Stimulated activated CD8-positive, alpha-beta memory T cell treated with anti-CD3 and anti-CD28 coated beads, Interleukin-15, amount 100 ng/mL, for 48 hours (primary cell): ENCODE data around the gene MTAP.

Experiments used
- DNase-seq, 2 donors: peaks; one replicate each; pipeline ENCODE4 v3.0.0-alpha.2; 2020; ENCODE audit warnings: low read depth in 2 of 2

Gene MTAP

DNA sequence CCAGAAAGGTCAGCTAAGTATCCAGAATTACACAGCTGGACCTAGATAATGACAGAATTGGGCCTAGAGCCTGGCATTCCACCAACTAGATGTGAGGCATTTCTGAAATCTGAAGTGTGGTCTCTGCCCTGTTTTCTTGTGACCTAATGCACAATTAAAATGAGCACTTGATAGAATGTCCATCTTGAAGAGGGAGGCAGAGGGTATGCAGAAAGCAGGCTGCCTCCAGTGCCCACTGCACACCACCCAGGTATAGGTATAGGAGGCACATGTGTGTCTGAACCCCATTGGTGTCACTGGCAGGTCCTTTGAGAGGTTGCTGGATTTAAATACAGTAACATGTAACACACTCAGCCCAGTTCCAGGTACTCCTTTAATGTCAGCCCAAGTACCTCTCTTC, 2.4 kb downstream of the MTAP start:
- no peak for DNase-seq

DNA sequence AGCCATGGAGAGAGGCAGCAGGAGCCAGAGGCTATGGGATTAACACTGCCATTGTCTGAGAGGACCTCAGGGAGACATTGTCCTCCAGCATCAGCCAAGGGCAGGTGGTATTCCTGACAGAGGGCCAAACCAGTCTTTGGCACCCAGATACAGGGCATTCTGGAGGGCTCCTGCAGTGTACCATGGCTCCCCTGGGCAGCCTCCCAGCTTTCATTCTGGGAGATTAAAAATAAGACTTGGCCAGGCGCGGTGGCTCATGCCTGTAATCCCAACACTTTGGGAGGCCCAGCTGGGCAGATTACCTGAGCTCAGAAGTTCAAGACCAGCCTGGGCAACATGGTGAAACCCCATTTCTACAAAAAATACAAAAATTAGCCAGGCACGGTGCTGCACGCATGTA, 4.2 kb downstream of the MTAP start:
- no peak for DNase-seq

GRCh38 chr9:21810388-21810787, 8.0 kb downstream of the MTAP start:
- no peak for DNase-seq

- no peak for DNase-seq
These were observed 8.4 kb downstream of the MTAP start for GRCh38 chr9:21810881-21811280.

DNA sequence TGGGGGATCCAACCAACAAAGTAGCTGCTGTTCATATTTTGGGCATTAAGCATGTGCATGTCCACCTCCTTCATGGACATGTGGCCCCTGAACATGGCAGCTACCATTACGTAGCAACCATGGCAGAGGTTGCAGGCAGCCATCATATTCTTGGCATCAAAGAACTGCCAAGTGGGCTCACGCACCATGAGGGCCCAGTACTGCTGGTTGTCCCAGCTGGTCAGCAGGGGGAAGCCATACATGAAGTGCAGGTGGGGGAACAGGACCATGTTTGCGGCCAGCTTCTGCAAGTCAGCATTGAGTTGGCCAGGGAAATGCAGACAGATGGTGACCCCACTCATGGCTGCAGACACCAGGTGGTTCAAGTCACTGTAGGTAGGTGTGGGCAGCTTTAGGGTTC, 9.5 kb downstream of the MTAP start:
- DNase-seq: no peak

DNA sequence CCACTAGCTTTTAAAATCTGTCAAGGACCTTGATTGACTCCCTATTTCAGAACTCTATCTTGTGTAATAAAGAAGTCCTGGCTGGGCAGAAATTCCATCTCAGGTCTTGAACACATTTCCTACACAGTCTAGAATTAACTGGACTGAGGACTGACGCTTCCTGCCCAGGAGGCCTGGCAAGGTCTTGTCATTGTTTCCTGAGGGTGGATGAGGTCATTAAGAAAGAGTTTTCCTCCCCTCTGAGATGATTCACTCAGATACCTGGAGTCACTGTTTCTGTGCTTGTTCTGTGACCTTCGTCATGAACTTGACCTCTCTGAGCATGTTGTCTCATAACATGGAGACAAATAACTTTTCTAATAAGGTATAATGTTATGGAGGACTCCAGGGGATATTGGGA, 10.0 kb downstream of the MTAP start:
- no peak for DNase-seq

- DNase-seq: peak; percentile 34 to 36
These were observed 10.6 kb downstream of the MTAP start for GRCh38 chr9:21812946-21813568.

GRCh38 chr9:21813575-21814473, 11.4 kb downstream of the MTAP start:
- DNase-seq: no peak

DNA sequence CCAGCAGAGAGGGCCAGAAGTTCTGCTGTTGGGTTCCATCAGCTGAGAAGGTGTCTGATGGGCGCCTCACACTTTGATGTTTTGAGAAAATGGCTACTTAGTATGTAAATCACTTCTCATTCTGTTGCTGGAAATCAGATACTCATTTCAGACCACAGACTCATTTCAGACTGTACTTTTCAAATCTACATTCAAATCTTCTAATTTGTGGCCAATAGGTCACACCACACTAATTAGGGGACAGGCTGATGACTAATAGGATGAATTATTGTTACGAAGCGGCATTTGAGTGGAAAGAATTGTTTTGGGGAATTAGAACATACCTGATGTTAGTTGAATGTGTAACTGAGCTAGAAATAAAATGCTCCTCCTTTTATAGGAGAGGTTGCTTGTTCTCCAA, 13.2 kb downstream of the MTAP start:
- DNase-seq: no peak

GRCh38 chr9:21817176-21817575, 14.7 kb downstream of the MTAP start:
- DNase-seq: no peak

- no peak for DNase-seq
These were observed 23.2 kb downstream of the MTAP start for GRCh38 chr9:21825637-21826036.

DNA sequence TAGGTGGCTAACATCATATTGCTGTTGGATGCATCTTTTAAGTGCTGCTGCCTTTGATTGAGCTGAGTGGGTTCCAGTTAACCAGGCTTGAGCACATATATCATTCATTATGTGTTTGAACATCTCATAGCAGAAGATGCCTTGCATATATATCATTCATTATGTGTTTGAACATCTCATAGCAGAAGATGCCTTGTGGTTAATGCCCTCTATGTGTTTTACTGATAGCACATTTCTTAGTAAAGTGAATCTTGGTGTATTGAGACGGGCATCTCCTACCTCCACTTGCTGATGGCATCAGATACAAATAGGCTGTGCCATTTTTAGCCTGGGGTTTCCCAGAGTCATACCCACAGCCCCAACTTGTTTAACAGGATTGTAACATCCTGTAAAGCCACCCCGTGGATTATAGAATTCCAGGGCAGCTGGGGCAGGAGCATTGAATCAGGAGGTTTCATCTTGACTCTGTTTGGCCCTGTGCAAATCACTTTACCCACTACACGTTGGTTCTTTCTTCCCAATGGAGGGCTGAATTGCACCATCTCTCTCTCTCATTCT, 26.5 kb downstream of the MTAP start:
- DNase-seq: no peak

DNA sequence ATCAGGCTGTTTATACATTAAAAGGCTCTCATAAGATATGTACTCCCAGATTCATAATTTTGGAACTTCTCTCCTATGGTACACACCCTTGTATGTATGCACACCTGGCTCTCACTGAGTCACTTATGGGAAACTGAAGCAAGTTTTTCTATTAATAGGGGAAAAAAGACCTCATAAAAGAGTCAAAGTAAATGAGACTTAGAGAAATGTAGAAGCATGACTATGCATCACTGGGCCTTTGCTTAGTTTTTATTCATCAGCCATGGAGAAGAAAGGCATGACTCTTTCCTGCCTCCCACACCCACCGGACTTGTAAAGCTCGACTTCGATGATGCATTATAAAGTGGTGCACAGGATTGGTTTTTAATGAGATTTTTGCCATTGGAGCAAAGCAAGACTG, 28.2 kb downstream of the MTAP start:
- no peak for DNase-seq

DNA sequence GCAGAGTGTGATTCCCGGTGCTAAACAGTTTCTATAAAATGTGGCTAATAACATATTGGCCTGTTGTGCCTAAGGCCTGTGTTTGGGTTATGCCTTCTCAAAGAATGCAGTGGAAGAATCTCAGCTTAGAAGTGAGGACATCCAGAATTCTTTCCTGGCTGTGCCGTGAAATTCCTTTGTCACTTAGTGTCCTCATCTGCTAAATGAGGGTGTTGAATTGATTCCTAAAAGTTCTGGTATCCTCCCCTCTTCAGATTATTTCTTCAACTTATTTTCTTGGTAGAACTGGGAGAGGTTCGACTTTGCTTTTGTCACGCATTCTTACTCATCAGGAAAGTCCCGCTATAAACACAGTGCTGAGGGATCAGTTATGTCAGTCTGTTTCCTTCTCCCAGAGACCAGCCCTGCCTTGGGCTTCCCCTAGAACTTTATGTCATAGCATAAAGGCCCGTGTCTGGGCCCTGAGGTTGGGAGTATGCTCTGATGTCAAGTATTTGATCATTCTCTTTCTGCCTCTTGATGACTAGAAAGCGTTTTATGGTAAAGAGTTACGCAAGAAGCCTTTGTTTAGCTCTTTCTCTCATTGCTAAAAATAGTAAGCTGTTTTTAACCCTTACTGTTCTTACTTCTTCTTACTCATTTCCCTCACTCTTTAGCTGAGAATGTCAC, 29.5 kb downstream of the MTAP start:
- DNase-seq: peak in 1 of 2 donors; percentile 23

DNA sequence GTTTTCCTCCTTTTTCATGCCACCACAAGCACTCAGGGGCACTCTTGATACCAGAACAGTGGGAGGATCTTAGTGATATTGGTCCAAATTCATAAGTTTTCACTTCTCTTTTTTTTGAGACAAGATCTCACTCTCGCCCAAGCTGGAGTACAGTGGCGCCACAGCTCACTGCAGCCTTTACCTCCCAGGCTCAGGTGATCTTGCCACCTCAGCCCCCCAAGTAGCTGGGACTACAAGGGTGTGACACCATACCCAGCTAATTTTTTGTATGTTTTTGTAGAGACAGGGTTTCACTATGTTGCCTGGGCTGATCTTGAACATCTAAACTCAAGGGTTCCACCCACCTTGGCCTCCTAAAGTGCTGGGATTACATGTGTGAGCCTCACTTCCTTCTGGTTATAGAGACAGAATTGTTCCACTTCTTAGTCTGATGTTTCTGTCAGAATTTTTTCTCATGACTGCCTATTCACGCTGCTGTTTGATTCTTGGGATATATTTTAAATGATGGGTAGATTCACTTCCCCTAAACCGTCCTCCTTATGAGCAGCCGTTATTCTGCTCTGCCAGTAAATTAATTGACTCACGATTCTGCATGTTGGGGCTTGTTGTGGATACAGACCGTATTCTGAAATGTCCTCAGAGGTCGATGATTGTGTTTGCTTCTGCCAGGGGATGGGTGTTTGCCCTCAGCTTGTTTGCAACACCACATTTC, 30.8 kb downstream of the MTAP start:
- no peak for DNase-seq

DNA sequence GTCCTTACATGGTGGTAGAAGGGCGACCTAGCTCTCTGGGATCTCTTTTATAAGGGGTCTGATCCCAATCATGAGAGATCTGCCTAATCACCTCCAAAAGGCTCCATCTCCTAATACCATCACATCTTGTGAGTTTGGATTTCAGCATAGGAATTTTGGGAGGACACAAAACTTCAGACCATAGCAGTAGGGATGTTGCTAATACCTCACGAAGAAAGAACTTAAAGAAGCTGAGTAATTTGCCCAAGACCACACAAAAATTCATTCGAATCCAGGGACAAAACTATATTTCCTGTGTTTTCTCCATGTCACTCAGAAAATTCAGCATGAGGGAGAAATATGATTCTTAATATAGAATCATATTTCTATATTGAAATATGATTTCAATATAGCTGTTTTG, 32.7 kb downstream of the MTAP start:
- DNase-seq: no peak

- DNase-seq: no peak
These were observed 34.2 kb downstream of the MTAP start for GRCh38 chr9:21836437-21837161.

DNA sequence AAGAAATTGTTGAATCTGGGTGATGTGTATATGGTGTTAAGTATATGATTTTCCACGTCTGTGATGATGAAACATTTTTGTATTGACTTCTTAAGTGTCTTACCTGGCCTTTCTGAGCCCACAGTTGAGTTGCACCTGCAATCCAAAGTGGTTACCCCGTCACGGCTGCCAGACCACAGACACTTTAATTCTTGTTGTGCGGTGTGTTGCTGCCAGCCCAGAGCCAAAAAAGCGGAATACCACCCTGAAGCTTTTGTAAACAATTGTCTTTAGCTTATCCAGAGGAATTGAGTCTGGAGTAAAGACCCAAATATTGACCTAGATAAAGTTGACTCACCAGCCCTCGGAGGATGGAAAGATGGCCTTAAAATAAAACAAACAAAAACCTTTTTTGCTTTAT, 35.1 kb downstream of the MTAP start:
- DNase-seq: no peak

GRCh38 chr9:21840647-21841046, 38.2 kb downstream of the MTAP start:
- no peak for DNase-seq

- DNase-seq: no peak
These were observed 38.7 kb downstream of the MTAP start for GRCh38 chr9:21841133-21841532.

DNA sequence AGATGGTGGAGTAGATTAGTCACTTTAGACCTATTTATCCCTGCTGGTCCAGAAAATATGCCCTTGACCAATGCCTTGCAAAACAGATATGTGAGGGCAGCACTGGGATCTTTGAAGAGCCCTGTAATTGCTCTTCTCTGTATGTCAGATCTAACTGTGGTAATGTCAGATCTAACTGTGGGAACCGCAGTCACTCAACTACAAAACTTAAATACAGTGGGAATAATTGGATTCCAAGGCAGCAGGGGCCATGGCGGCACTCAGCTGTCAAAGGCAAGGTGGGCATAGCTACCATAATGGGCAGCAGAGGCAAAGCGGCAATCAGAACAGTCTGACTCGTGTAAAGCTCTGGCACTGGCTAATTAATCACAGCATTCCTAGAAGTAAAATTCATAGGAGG, 46.2 kb downstream of the MTAP start:
- DNase-seq: no peak
